AG09319 (cell line): Measurements from ENCODE around the gene GRXCR1.

Source experiments
- DNase-seq: peaks from one replicate; pipeline ENCODE4 v3.0.0-alpha.2; 2010; ENCODE audit warnings: low read depth; ENCODE audit errors: extremely low read depth
- CTCF ChIP-seq: IDR thresholded peaks from 2 replicates; pipeline ENCODE4 v1.5.1; 2011; ENCODE audit warnings: low read depth, mild to moderate bottlenecking, inconsistent platforms, low read length, moderate library complexity

GRXCR1 gene

GRCh38 chr4:42906341-42906740, 13.8 kb downstream of the GRXCR1 start:
- TF ChIP-seq CTCF, result no peak
- DNase-seq, result no peak

- no peak for TF ChIP-seq CTCF
- DNase-seq, result no peak
These were observed 14.6 kb downstream of the GRXCR1 start for GRCh38 chr4:42906891-42907759.

GRCh38 chr4:42910459-42910858, 17.9 kb downstream of the GRXCR1 start:
- no peak for TF ChIP-seq CTCF
- no peak for DNase-seq

- no peak for DNase-seq
- no peak for TF ChIP-seq CTCF
These were observed 22.4 kb downstream of the GRXCR1 start for GRCh38 chr4:42914937-42915336.

GRCh38 chr4:42915484-42915883, 23.0 kb downstream of the GRXCR1 start:
- no peak for TF ChIP-seq CTCF
- no peak for DNase-seq

- no peak for DNase-seq
- no peak for TF ChIP-seq CTCF
These were observed 24.8 kb downstream of the GRXCR1 start for GRCh38 chr4:42917296-42917695.

GRCh38 chr4:42923431-42923830, 30.9 kb downstream of the GRXCR1 start:
- no peak for TF ChIP-seq CTCF
- DNase-seq, result no peak
